GM15510 (cell line): ENCODE measurements around the gene IRF3.

Experiments used
- POLR2A ChIP-seq: IDR thresholded peaks from 3 replicates; pipeline ENCODE4 v1.6.1; 2011; ENCODE audit warnings: borderline replicate concordance; ENCODE audit not compliant: insufficient read length; ENCODE audit errors: extremely low read depth

Gene IRF3

DNA sequence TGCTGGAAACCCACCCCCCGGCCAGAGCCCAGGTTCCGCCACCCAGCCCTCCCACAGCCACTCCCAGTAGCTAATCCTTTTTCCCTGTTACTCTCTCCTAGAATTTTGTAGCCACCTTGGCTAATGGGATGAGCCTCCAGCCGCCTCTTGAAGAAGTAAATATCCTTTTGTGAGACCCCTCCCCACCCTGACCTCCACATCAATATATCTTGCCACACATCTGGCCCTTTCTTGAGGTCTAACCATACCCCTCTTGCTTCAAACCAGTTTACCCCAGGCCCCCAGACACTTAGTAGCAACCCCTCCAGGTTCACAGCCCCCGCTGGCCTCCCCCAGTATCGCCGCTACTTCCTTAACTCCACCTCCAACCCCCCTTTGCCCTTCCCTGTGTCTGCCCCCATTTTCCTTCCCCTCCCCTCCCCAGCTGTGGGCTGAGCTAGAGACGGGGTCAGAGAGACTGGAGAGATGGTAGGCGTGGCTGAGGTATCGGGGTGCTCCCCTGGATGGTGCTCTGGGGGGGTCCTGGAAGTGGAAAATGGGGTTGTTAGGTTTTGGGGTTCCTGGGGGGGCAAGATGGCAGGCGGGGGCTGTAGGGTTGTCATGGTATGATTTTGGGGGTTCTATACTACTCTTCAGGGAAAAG, 14.2 kb upstream of the IRF3 start:
- no peak for TF ChIP-seq POLR2A

GRCh38 chr19:49678985-49679770, 13.5 kb upstream of the IRF3 start:
- TF ChIP-seq POLR2A, result no peak

DNA sequence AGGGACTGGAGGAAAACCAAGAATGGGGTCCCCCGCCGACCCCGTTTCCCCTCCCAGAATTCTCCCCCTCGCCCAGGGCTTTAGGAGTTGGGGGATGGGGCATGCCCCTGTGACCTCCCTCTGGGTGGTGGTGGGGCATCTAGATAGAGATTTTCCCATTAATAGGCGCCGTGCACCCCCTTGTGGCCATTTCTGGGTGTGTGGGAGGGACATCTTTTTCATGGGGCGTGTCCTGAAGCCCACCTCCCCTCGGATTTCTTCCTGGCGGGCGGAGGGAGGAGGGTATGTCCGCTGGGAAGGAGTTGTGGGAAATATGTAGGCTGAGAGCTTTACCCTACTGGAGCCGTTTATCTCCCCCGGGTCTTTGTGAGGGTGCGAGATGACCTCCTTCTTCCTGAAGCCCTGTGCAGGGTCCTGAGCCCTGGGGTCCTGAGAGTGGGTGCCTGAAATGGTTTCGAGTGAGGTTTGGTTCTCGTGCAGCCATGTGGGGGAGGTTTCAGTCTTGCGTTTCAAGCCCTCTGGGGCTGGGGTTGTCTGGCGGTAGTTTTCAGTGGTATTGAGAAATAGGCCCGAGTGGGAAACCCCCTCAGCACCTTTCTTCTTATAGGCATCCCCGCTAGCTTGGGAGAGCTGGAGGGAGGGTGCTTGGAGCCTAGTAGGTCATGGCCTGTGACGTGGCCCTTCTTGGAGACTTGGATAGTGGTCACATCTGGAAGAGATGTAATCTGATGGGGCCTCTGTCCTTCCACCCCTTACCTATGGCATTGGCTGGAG, 12.4 kb upstream of the IRF3 start:
- TF ChIP-seq POLR2A, result no peak

GRCh38 chr19:49677231-49677900, 11.7 kb upstream of the IRF3 start, which contains the start of gene PRMT1:
PRMT1 (plus strand) TSS chr19:49677271; CDS start chr19:49677281, 10 bp downstream.
- TF ChIP-seq POLR2A, result peak; percentile 84

DNA sequence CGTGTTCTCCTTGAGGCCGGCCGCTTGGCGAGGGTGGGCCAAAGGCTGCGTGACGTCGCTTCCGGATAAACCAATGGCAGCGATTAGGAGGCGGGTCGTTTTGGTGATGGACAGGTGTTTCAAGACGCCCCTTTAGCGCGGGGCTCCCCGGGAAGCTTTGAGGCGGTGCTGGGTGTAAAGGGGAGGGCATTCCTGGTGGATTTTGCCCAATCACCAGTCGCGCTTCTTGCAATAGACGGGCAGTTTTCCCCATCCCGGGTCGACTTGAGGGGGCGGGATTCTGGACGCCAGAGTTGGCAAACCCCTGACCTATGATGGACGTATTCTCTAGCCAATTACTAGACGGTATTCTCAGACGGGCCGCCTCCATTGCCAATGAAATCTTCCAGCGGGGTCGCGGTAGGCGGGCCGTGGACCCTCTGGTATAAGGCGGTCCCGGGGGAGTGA, 11.2 kb upstream of the IRF3 start:
- no peak for TF ChIP-seq POLR2A

DNA sequence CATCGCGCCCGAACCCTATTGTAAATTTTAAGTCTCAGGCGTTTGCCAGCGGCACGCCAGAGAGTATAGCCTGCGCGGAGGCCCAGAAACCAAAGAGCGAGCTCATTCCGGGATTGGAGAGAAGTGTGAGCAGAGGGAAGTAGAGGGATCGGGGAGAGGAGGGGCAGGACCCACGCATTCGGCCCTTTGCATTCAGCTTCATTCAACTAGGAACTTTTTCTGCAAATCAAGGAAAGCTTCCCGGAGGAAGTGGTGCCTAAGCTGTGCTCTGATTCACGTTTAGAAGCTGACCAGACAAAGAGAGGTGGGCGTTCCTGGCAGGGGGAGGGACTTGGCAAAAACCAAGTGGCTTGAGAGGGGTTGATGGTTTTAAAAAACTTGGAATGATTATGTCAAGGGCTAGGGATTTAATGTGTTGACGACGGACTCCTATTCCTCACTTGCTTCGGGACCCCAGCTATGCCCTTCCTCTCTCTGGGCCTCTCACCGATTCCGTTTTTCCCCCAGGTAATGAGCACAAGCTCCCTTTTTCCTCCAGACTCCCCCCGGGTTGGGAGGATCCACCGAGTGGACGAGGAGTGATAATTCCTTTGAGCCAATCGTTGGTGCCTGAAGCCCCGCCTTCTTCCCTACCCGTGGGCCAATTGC, 10.6 kb upstream of the IRF3 start:
- TF ChIP-seq POLR2A, result peak; percentile 92

GRCh38 chr19:49672131-49672919, 6.7 kb upstream of the IRF3 start:
- no peak for TF ChIP-seq POLR2A

DNA sequence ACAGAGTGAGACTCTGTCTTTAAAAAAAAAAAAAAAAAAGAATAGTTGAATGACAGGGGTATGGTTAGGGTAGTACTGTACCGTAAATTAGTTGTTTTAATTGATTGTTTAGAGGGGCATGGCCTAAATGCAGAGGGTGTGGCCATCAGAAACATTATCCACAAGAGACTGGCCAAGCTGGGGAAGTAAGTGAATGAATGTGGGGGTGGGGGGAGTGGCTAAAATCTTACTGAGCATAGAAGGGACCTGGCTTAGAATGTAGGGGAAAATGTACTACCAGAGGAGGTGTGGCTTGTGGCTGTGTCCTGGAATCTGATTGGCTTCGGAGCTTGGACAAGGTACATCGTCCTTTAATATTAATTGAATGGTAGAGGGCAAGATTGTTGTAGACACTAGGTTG, 3.9 kb upstream of the IRF3 start:
- no peak for TF ChIP-seq POLR2A

DNA sequence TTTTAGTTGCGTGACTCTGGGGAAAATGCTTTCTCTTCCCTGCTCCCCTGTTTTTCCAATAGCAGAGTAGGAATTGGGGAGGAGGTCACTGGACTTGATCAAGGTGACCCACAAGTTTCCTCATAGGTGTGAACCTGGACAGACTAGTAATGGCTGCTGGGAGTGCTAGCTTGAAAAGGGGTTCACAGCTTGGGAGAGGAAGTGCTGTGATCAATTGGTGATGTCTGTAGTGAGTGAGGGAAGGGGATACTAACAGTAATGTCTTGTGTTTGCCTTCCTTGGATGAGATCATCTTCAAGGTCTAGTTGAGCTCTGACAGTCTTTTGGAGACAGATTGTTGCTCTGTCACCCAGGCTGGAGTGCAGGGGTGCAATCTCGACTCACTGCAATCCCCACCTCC, 1.8 kb upstream of the IRF3 start:
- no peak for TF ChIP-seq POLR2A

DNA sequence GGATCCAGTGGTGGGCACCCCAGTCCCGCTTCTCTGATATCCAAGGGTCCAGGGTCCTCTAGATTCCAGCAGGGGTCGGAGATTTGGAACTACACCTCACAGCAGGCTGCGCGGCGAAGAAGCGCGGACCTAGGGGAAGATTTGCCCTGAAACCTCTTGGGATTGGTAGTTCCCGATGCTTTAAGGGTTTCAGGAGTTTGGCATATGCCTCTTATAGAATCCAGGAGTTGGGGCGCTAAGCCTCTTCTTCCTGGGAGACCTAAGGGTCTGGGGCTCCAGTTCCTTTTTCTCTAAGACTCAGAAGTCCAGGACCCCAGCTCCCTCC, 425 bp upstream of the IRF3 start:
- no peak for TF ChIP-seq POLR2A

DNA sequence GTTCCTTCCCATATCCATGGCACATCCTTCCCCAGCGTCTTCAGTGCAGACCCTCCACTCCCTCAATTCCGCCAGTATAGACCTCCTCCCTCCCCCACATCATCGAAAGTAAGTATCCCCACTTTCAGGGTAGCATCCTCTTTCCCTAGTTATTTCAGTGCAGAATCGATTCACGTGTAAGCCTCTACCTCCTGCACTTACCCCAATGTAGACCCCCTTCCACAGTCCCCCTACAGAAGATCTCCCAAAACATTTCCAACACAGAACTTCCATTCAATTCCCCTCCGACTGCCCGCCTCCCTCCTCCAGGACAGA, 664 bp downstream of the IRF3 start:
- no peak for TF ChIP-seq POLR2A

DNA sequence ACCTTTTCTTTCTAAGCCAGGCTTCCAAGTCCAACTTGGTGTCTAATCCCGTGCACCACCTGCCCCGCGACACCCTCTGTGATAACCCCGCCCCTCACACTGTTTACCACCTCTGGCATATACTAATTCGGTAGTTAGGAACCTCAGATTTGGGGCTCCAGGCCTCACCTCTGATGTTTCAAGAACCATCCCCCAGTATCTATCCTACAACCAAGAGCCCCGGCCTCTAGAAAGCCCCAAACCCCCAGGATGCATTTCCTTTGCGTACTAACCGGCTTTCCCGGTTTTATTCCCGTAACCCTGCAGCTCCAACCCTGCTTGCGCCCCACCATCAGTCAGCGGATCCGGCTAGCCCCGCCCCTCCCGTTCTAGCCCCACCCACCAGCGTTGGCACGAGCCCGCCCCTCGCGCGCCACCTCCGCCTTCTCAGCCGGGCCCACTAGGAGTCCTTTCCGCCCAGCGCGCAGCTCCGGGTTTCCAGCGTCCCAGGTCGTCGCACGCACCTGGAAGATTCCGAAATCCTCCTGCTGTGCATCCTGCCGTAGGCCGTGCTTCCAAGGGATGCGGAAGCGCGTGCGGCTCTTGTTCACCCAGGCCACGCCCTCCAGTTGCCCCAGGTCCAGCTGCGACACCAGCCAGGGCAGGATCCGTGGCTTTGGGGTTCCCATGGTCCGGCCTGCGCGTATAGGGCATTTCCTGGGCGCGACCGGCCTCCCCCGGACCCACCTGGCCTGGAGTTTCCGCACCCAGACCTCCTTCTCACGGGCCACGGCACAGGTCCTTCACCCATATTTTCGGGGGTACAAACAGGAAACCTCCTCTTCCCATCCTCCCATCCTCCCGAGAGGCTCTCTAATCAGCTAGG, 1.3 kb downstream of the IRF3 start:
- TF ChIP-seq POLR2A, result peak; percentile 59

DNA sequence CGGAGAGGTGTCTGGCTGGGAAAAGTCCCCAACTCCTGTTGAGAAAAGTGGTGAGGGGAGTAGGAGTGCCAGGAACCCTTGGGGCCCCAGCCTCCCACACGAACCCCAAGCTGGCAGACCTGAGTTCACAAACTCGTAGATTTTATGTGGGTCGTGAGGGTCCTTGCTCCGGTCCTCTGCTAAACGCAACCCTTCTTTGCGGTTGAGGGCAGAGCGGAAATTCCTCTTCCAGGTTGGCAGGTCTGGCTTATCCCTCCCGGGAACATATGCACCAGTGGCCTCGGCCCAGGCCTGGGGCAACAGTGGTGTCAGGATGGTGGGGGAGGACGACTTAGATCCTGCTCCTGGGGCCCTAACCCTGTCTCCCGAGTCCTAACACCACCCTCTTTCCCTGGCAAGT, 2.4 kb downstream of the IRF3 start:
- no peak for TF ChIP-seq POLR2A
